CD4-positive, alpha-beta T cell (primary cell): ENCODE results near the gene KCNK13. TPM values are rescaled to one million over a fixed set of nuclear protein-coding genes. Genes with fewer than 3 reads are reported as not detected.

Experiments
- ATAC-seq: fragments of 200-7000 bp; cut with Tn5 transposase; one replicate; pipeline ENCODE4 v1.10.0; 2022; ENCODE audit warnings: mild to moderate bottlenecking; ENCODE audit not compliant: poor library complexity
- CTCF ChIA-PET: fragments of 350-600 bp; sonication (Branson Sonifier 250); formaldehyde crosslinking; loops from one replicate; lab custom pipeline; 2021; ENCODE audit warnings: antibody characterized with exemption, inconsistent platforms; lab: Charles Lee
- POLR2A ChIA-PET: fragments of 350-600 bp; sonication (Branson Sonifier 250); formaldehyde crosslinking; loops from one replicate; lab custom pipeline; 2021; ENCODE audit warnings: antibody characterized with exemption, inconsistent platforms; lab: Charles Lee
- DNase-seq, 14 experiments: peaks; one replicate each; pipeline ENCODE4 v3.0.0-alpha.2; 2013 to 2020; ENCODE audit warnings: mixed read lengths in 2 of 14
- H3K27ac ChIP-seq, 2 donors: one replicate each; pipeline versions ENCODE4 v1.5.1 to v1.7.0; 2013; ENCODE audit warnings: low read length in 2 of 2, low read depth in 1 of 2, mild to moderate bottlenecking in 1 of 2
- H3K27me3 ChIP-seq, 2 experiments: 1 replicate in 1 of 2; 2 replicates in 1 of 2; pipeline versions ENCODE4 v1.6.1 to v1.7.0; 2013; ENCODE audit warnings: low read length in 2 of 2, control low read depth in 1 of 2, mild to moderate bottlenecking in 1 of 2, moderate library complexity in 1 of 2; ENCODE audit not compliant: insufficient read depth in 2 of 2, control insufficient read depth in 1 of 2
- H3K36me3 ChIP-seq: one replicate; pipeline ENCODE4 v1.6.1; 2013; ENCODE audit warnings: low read length, control low read depth; ENCODE audit not compliant: insufficient read depth
- H3K4me1 ChIP-seq: one replicate; pipeline ENCODE4 v1.6.1; 2013; ENCODE audit warnings: low read length, control low read depth; ENCODE audit not compliant: insufficient read depth
- H3K4me3 ChIP-seq: one replicate; pipeline ENCODE4 v1.5.1; 2013; ENCODE audit warnings: mild to moderate bottlenecking, low read length, moderate library complexity
- H3K9me3 ChIP-seq, 2 experiments: 1 replicate in 1 of 2; 2 replicates in 1 of 2; pipeline versions ENCODE4 v1.6.1 to v1.7.0; 2013; ENCODE audit warnings: low read length in 2 of 2, mild to moderate bottlenecking in 2 of 2, control low read depth in 1 of 2, moderate library complexity in 1 of 2; ENCODE audit not compliant: control insufficient read depth in 1 of 2, insufficient read depth in 1 of 2
- H3K27ac Mint-ChIP-seq: one replicate; pipeline ENCODE4 v1.8.0; 2020; ENCODE audit warnings: mixed read lengths
- H3K27me3 Mint-ChIP-seq: one replicate; pipeline ENCODE4 v1.8.0; 2021; ENCODE audit warnings: mixed read lengths
- H3K36me3 Mint-ChIP-seq: one replicate; pipeline ENCODE4 v1.8.0; 2021; ENCODE audit warnings: low read depth, mixed read lengths
- H3K4me1 Mint-ChIP-seq: one replicate; pipeline ENCODE4 v1.8.0; 2021; ENCODE audit warnings: low read depth, mixed read lengths
- H3K4me3 Mint-ChIP-seq: one replicate; pipeline ENCODE4 v1.8.0; 2020; ENCODE audit warnings: mild to moderate bottlenecking, mixed read lengths
- H3K9me3 Mint-ChIP-seq: one replicate; pipeline ENCODE4 v1.8.0; 2020; ENCODE audit warnings: mixed read lengths
- intact Hi-C, 2 experiments: fragments of 100-400 bp; cut with DNase I in 1 of 2; cut with micrococcal nuclease in 1 of 2; formaldehyde crosslinking; loops; one replicate each; pipeline versions ENCODE4 v1.15.1 to v1.9.0; 2023 to 2025; cut with DNase I, micrococcal nuclease
- total RNA-seq, 174 experiments: library from RNA in 2 of 174; stranded (reverse) in 2 of 174; gene quantifications; one replicate each; pipeline ENCODE4 v1.2.3 and lab custom pipeline; 2021 to 2026
- TF ChIP-seq, protein P1 (sequence below): fragments of 200-600 bp; IDR thresholded peaks from one replicate; pipeline ENCODE4 v1.8.0; 2022; ENCODE audit warnings: antibody characterized with exemption, mild to moderate bottlenecking

KCNK13 gene
- total RNA-seq, 2 experiments from 2014 or later: not detected

DNA sequence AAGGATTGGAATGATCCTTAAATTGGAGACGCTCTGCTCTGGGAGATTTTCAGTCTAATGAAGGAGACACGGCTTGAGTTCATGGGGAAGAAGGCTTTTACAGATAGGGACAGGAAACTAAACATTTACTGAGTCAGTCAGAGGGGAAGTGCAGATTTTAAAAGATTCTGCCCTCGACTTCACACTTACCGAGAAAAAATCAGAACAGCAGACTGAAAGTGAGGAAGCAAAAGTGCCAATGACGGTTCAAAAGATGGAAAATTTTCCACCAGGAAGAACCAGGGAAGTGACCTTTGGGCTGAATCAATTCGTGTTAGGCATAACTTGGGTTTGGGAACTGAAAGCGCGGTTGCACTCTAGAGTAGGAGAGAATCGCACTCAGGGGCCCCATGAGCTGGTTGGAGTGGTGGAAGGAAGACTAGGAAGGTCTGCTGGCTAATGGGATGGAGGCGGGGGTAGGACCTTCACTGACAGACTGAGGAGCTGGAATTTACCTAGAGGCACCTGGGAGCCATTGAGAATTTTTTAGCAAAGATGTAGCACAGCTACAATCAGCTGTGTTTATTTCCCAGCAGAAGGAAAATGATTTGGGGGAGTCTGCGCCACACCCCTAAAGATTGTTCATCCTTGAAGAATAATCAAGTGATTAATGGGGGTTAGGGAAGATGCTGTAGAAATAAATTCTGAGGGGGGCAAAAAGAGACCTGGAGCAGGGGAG lies 1.2 kb downstream of the KCNK13 start:
- H3K4me1 Mint-ChIP-seq: peaks cover 21% of the 10 kb centered on the region
- ChIA-PET POLR2A (no interaction called here), CTCF (no interaction called here)
- peak overlapping the region; percentile 75 for H3K4me3 Mint-ChIP-seq
- intact Hi-C loops: no loop called here
- DNase-seq: peak in 1 of 14 experiments; percentile 13
- H3K27me3 Mint-ChIP-seq: peaks cover 67% of the 10 kb centered on the region
- H3K36me3 Mint-ChIP-seq: no peaks in the 10 kb centered on the region
- no peak overlapping the region for H3K27ac ChIP-seq
- H3K4me1 ChIP-seq: peaks cover 32% of the 10 kb centered on the region
- no peak overlapping the region for H3K27ac Mint-ChIP-seq
- peaks cover 0 to 12% of the 10 kb centered on the region in 2 experiments for H3K9me3 ChIP-seq
- no peak for ATAC-seq
- TF ChIP-seq, protein P1, sequence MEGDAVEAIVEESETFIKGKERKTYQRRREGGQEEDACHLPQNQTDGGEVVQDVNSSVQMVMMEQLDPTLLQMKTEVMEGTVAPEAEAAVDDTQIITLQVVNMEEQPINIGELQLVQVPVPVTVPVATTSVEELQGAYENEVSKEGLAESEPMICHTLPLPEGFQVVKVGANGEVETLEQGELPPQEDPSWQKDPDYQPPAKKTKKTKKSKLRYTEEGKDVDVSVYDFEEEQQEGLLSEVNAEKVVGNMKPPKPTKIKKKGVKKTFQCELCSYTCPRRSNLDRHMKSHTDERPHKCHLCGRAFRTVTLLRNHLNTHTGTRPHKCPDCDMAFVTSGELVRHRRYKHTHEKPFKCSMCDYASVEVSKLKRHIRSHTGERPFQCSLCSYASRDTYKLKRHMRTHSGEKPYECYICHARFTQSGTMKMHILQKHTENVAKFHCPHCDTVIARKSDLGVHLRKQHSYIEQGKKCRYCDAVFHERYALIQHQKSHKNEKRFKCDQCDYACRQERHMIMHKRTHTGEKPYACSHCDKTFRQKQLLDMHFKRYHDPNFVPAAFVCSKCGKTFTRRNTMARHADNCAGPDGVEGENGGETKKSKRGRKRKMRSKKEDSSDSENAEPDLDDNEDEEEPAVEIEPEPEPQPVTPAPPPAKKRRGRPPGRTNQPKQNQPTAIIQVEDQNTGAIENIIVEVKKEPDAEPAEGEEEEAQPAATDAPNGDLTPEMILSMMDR: no peak
- no peaks in the 10 kb centered on the region for H3K9me3 Mint-ChIP-seq
- peaks cover 38 to 72% of the 10 kb centered on the region in 2 experiments for H3K27me3 ChIP-seq
- H3K36me3 ChIP-seq: no peaks in the 10 kb centered on the region
- H3K4me3 ChIP-seq: peak overlapping the region; percentile 38

DNA sequence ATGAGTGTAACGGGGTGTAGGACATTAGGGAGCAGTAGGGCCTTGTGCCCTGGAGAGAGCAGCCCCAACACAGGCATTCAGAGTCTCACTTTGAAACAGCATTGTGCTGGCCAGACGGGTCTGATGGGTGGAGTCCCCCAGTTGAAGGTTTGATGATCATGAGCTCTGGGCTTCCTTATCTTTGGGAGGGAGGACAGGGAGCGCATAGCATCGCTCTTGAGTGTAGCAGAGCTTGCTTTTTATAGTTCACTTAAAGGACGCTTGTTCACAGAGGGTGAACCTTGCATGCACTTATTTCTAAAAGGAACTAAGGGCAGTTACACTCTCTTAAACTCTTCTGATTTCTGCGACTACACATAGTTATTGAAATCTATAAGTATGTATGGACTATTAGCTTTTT lies 10.6 kb downstream of the KCNK13 start:
- Mint-ChIP-seq H3K27ac (no peak overlapping the region), H3K27me3 (peaks cover 47% of the 10 kb centered on the region), H3K4me3 (no peak overlapping the region), H3K4me1 (no peaks in the 10 kb centered on the region), H3K9me3 (no peaks in the 10 kb centered on the region), H3K36me3 (no peaks in the 10 kb centered on the region)
- H3K9me3 ChIP-seq: no peaks in the 10 kb centered on the region
- ChIA-PET POLR2A (no interaction called here), CTCF (no interaction called here)
- H3K36me3 ChIP-seq: no peaks in the 10 kb centered on the region
- H3K4me1 ChIP-seq: no peaks in the 10 kb centered on the region
- H3K27ac ChIP-seq: no peak overlapping the region
- TF ChIP-seq, protein P1: no peak
- H3K4me3 ChIP-seq: no peak overlapping the region
- DNase-seq (no peak), ATAC-seq (no peak)
- intact Hi-C loops: no loop called here
- H3K27me3 ChIP-seq: peaks cover 6 to 12% of the 10 kb centered on the region in 2 experiments

DNA sequence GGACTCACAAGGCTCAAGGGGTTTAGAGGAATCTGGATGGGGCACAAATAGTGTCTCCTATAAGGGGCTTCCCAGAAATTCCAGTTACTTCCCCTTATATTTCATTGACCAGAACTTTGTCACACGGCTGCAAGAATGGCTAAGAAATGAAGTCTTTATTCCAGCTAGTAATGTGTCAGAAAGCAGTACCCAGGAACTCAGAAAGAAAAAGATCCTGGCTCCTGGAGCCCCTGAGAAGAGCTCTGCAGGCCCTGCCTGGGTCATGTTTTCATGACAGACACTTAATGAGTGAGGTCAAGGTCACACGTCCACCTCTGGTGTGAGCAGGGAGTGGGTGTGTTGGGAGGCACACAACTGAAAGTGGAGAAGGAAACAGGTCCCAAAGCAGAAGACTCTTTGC lies 17.8 kb downstream of the KCNK13 start:
- H3K9me3 Mint-ChIP-seq: no peaks in the 10 kb centered on the region
- ATAC-seq: no peak
- no peak overlapping the region for H3K27ac Mint-ChIP-seq
- H3K36me3 Mint-ChIP-seq: no peaks in the 10 kb centered on the region
- peaks cover 46% of the 10 kb centered on the region for H3K27me3 Mint-ChIP-seq
- no peaks in the 10 kb centered on the region for H3K36me3 ChIP-seq
- POLR2A ChIA-PET: no interaction called here
- no peak overlapping the region for H3K4me3 Mint-ChIP-seq
- TF ChIP-seq, protein P1: no peak
- intact Hi-C loops: no loop called here
- H3K4me3 ChIP-seq: no peak overlapping the region
- no peak for DNase-seq
- no peaks in the 10 kb centered on the region for H3K4me1 Mint-ChIP-seq
- H3K27ac ChIP-seq: no peak overlapping the region
- peaks cover 2 to 9% of the 10 kb centered on the region in 2 experiments for H3K27me3 ChIP-seq
- CTCF ChIA-PET: no interaction called here
- H3K4me1 ChIP-seq: no peaks in the 10 kb centered on the region
- no peaks in the 10 kb centered on the region for H3K9me3 ChIP-seq
